IMR-90 (cell line): ENCODE measurements around the gene FMN1.

ENCODE experiments used
- CTCF ChIP-seq: conservative IDR thresholded peaks from 2 replicates; pipeline ENCODE4 v1.5.1; 2012; ENCODE audit warnings: mild to moderate bottlenecking, low read depth, low read length, improper control_type of control experiment
- POLR2A ChIP-seq: IDR thresholded peaks from 2 replicates; pipeline ENCODE4 v1.6.1; 2012; ENCODE audit warnings: mild to moderate bottlenecking, low read depth, low read length
- RCOR1 ChIP-seq: IDR thresholded peaks from 2 replicates; pipeline ENCODE4 v1.6.1; 2012; ENCODE audit warnings: mild to moderate bottlenecking, low read length, improper control_type of control experiment; ENCODE audit not compliant: insufficient replicate concordance

GRCh38 chr15:32796856-32797255, 397.7 kb downstream of the FMN1 start:
- no peak for TF ChIP-seq RCOR1
- TF ChIP-seq CTCF = no peak
- no peak for TF ChIP-seq POLR2A
